ENCODE measurements around the gene ZC3HAV1L. TPM values are rescaled to one million over a fixed set of nuclear protein-coding genes. Genes with fewer than 3 reads are reported as not detected.

The ZC3HAV1L gene
- total and polyA plus RNA-seq, 2 of the 8 experiments (the other 6 are each of a cell fraction or from before 2014, with no cell fraction given): 5.2 to 7.0 TPM

DNA sequence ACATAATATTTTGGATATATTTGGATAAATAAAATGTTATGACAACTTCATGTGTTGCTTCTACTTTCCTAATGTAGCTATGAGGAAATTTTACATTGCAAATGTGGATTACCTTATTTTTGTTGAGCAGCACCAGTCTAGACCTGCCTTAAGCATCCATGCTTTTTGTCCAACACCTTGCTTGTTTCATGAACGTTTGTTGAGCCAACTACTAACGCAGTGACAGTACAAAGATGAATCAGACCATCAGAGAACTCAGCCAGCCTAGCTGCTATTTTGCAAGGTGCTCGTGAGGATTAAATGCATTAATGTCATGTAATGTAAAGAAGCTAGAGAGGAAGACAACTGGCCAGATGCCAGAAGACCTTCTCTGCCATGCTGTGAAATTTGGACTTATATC is 1.1 kb upstream of the ZC3HAV1L start:
- H3K4me1 ChIP-seq (replicated peaks in 1 of 4; ENCODE audit: control insufficient read depth in 3 of 4, insufficient read depth in 4 of 4, low read length in 3 of 4): peaks cover 5 to 9% (median 7%) of the 10 kb centered on the region in 4 experiments; a peak in 5 of 7 replicates
- no peaks in the 10 kb centered on the region for H3K79me2 ChIP-seq (ENCODE audit: control insufficient read depth in 1 of 2, insufficient read depth in 2 of 2, low read length in 2 of 2)
- H3K79me1 ChIP-seq (ENCODE audit: low read depth, low read length): peaks cover 3% of the 10 kb centered on the region; the same call in 1 of the 2 replicates
- 90% methylated on average over 3 of the region's 3 CpGs; no CpG with 5 or more reads in 1 of the 2 experiments for WGBS, 2 experiments (ENCODE audit: extremely low coverage in 1 of 2, insufficient coverage in 1 of 2, insufficient read length in 1 of 2, insufficient replicate concordance in 2 of 2, low coverage in 1 of 2, low lambda C conversion rate in 2 of 2, missing lambda C conversion rate in 1 of 2)
- no peak overlapping the region for H2AK5ac ChIP-seq (ENCODE audit: low read depth, low read length)
- H2BK5ac ChIP-seq (ENCODE audit: low read depth, low read length): no peak overlapping the region
- H3K27ac ChIP-seq (ENCODE audit: low read depth, low read length): no peak overlapping the region
- DNase-seq (ENCODE audit: low read depth in 1 of 2, low spot score in 2 of 2) (no peak), FAIRE-seq (no peak)
- no peak overlapping the region for H4K5ac ChIP-seq (ENCODE audit: insufficient read length, low read depth, low read length)
- H3K9ac ChIP-seq (replicated peaks in 1 of 4; ENCODE audit: extremely low read depth in 1 of 4, low read depth in 3 of 4, low read length in 3 of 4): no peak overlapping the region
- peaks cover 0 to 4% (median 2%) of the 10 kb centered on the region in 4 experiments; a peak in 2 of 8 replicates for H3K36me3 ChIP-seq (ENCODE audit: control insufficient read depth in 2 of 4, insufficient read depth in 4 of 4, low read length in 3 of 4)
- no peak overlapping the region for H4K8ac ChIP-seq (ENCODE audit: extremely low read depth, insufficient read depth, low read length)
- no peaks in the 10 kb centered on the region for H4K20me1 ChIP-seq (replicated peaks in 1 of 2; ENCODE audit: control insufficient read depth in 1 of 2, insufficient read depth in 2 of 2, low read length in 2 of 2)
- no peak overlapping the region for H3K23ac ChIP-seq (ENCODE audit: insufficient read length)
- POLR2A ChIA-PET (ENCODE audit: partially characterized antibody): interaction anchor here (2.4 kb wide), 1 partner anchor 23 kb away, joined by 12 read pairs; no protein-coding TSS in a partner anchor
- no peak overlapping the region for H3K4ac ChIP-seq (replicated peaks; ENCODE audit: insufficient read length, low read depth, low read length)
- no peak overlapping the region for H2BK120ac ChIP-seq (replicated peaks; ENCODE audit: low read depth, low read length)
- CTCF ChIA-PET (ENCODE audit: partially characterized antibody): interaction anchor here (1.0 to 1.9 kb wide), 5 partner anchors 9 to 38 kb away, joined by 3 to 6 read pairs (median 4); no protein-coding TSS in a partner anchor
- no peak overlapping the region; a peak in 1 of 4 replicates for H3K4me2 ChIP-seq (ENCODE audit: insufficient read depth in 1 of 2, low read depth in 2 of 2, low read length in 2 of 2)
- no peak overlapping the region for H2BK15ac ChIP-seq (ENCODE audit: low read length)
- H4K91ac ChIP-seq (replicated peaks; ENCODE audit: insufficient read length, low read length): no peak overlapping the region
- no peak overlapping the region for H2AFZ ChIP-seq (ENCODE audit: low read length)
- no peak overlapping the region for H3K14ac ChIP-seq (ENCODE audit: insufficient read length)
- H3K27me3 ChIP-seq (replicated peaks in 1 of 4; ENCODE audit: control insufficient read depth in 3 of 4, extremely low read depth in 1 of 4, insufficient read depth in 3 of 4, low read length in 3 of 4): peaks cover 0 to 2% (median 0%) of the 10 kb centered on the region in 4 experiments; a peak in 2 of 7 replicates
- no peak overlapping the region for H3K18ac ChIP-seq (ENCODE audit: extremely low read depth, low read length)
- H2BK20ac ChIP-seq (ENCODE audit: low read length): no peak overlapping the region
- H3K23me2 ChIP-seq (ENCODE audit: low read depth, low read length): peaks cover 10% of the 10 kb centered on the region; the same call in 1 of the 2 replicates
- H3K9me3 ChIP-seq (ENCODE audit: insufficient read depth in 2 of 2, low read depth in 1 of 2, low read length in 1 of 2): no peaks in the 10 kb centered on the region
- no peak overlapping the region for H3K4me3 ChIP-seq (ENCODE audit: extremely low read depth in 1 of 4, insufficient read depth in 2 of 4, low read depth in 3 of 4, low read length in 4 of 4)
- H3K56ac ChIP-seq (replicated peaks; ENCODE audit: insufficient read length, low read depth, low read length): no peak overlapping the region
- no peak overlapping the region for H2BK12ac ChIP-seq (ENCODE audit: low read depth, low read length)
- TF ChIP-seq CHD2 (IDR thresholded peaks at IDR 0.05; ENCODE audit: low read length) (no peak), CREB1 (IDR thresholded peaks at IDR 0.05) (no peak), KDM1A (IDR thresholded peaks at IDR 0.05; ENCODE audit: borderline replicate concordance, low read length) (no peak), GABPA (IDR thresholded peaks at IDR 0.05; ENCODE audit: borderline replicate concordance, insufficient read depth, low read length) (no peak), SAP30 (IDR thresholded peaks at IDR 0.05; ENCODE audit: insufficient read depth, insufficient replicate concordance, low read length) (no peak), MAFK (IDR thresholded peaks at IDR 0.05; ENCODE audit: low read depth, low read length) (no peak), GTF2F1 (IDR thresholded peaks at IDR 0.05; ENCODE audit: borderline replicate concordance, low read depth, low read length) (no peak), KDM5A (IDR thresholded peaks at IDR 0.05; ENCODE audit: low read length) (no peak), EGR1 (IDR thresholded peaks at IDR 0.05; ENCODE audit: borderline replicate concordance, low read depth, low read length) (no peak), ZNF274 (IDR thresholded peaks at IDR 0.05; ENCODE audit: borderline replicate concordance, extremely low read depth, low read length) (no peak), CBX5 (IDR thresholded peaks at IDR 0.05; ENCODE audit: low read depth, low read length) (no peak), TCF12 (IDR thresholded peaks at IDR 0.05; ENCODE audit: low read depth, low read length) (no peak)
- TF ChIP-seq, protein P1, sequence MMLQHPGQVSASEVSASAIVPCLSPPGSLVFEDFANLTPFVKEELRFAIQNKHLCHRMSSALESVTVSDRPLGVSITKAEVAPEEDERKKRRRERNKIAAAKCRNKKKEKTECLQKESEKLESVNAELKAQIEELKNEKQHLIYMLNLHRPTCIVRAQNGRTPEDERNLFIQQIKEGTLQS (IDR thresholded peaks at IDR 0.05; ENCODE audit: insufficient read depth, low read depth, low read length): no peak
